Testis (tissue), 3 donors: ENCODE results near the gene GGPS1. TPM values are rescaled to one million over a fixed set of nuclear protein-coding genes. Genes with fewer than 3 reads are reported as not detected.

Experiments used
- DNase-seq: peaks from one replicate; pipeline ENCODE4 v3.0.0-alpha.2; 2019
- H3K27ac ChIP-seq, 2 donors: fragments of 200-600 bp; sonication (generic); one replicate each; pipeline ENCODE4 v1.5.1; 2019
- H3K27me3 ChIP-seq: fragments of 200-600 bp; sonication (generic); one replicate; pipeline ENCODE4 v1.5.1; 2019
- H3K36me3 ChIP-seq: fragments of 200-600 bp; sonication (generic); one replicate; pipeline ENCODE4 v1.5.1; 2017; ENCODE audit warnings: low read depth; ENCODE audit errors: missing control alignments
- H3K4me1 ChIP-seq: fragments of 200-600 bp; sonication (generic); one replicate; pipeline ENCODE4 v1.5.1; 2019
- H3K4me3 ChIP-seq, 2 donors: fragments of 200-600 bp; sonication (generic); one replicate each; pipeline ENCODE4 v1.5.1; 2017 to 2019
- H3K9me3 ChIP-seq: fragments of 200-600 bp; sonication (generic); one replicate; pipeline ENCODE4 v1.5.1; 2017
- POLR2A ChIP-seq: fragments of 450-650 bp; IDR thresholded peaks from one replicate; pipeline ENCODE4 v1.6.1; 2017; ENCODE audit warnings: antibody characterized with exemption, mild to moderate bottlenecking, moderate library complexity
- WGBS, 2 donors: methylation state at CpG; one replicate each; pipeline ENCODE4 v1.1.5; 2018; 5-methylcytosine and 5-hydroxymethylcytosine counted together
- intact Hi-C: fragments of 100-400 bp; cut with DNase I; formaldehyde crosslinking; loops from one replicate; pipeline ENCODE4 v1.15.1; 2023; ENCODE audit warnings: low total_unique reads
- polyA plus RNA-seq: library from polyadenylated mRNA; stranded (reverse); fragments of 350-450 nt; fragmentation: Illumina TruSeq; extraction: RNeasy Lipid Tissue Mini Kit (QIAGEN cat#74804); gene quantifications from one replicate; pipeline ENCODE4 v1.2.3, GENCODE V29; 2014; ENCODE audit warnings: low read depth, low replicate concordance; ENCODE audit not compliant: insufficient read depth
- total RNA-seq, 2 donors: library from RNA; depleted of rRNA; stranded (reverse); fragments of >200 nt; gene quantifications; one replicate each; pipeline ENCODE4 v1.2.3, GENCODE V29; 2016
- TF ChIP-seq, protein P1 (sequence below), 3 experiments: fragments of 450-650 bp in 2 of 3; fragments of 200-600 bp in 1 of 3; sonication (generic) in 1 of 3; IDR thresholded peaks; one replicate each; pipeline ENCODE4 v1.5.1; 2016 to 2019; ENCODE audit warnings: antibody characterized with exemption in 3 of 3, mild to moderate bottlenecking in 2 of 3, moderate library complexity in 1 of 3

GGPS1 gene
- total and polyA plus RNA-seq, 3 donors from 2014 or later: 29.4 to 73.0 (median 37.4) TPM

- no peak for DNase-seq
- Histone ChIP-seq H3K36me3 (no peaks in the 10 kb centered on the region), H3K4me1 (peaks cover 4% of the 10 kb centered on the region), H3K27ac (no peak overlapping the region), H3K27me3 (no peaks in the 10 kb centered on the region), H3K9me3 (no peaks in the 10 kb centered on the region), H3K4me3 (no peak overlapping the region)
- WGBS, 2 donors: 77 to 79% methylated on average over 12 of the region's 12 CpGs
- TF ChIP-seq, protein P1, sequence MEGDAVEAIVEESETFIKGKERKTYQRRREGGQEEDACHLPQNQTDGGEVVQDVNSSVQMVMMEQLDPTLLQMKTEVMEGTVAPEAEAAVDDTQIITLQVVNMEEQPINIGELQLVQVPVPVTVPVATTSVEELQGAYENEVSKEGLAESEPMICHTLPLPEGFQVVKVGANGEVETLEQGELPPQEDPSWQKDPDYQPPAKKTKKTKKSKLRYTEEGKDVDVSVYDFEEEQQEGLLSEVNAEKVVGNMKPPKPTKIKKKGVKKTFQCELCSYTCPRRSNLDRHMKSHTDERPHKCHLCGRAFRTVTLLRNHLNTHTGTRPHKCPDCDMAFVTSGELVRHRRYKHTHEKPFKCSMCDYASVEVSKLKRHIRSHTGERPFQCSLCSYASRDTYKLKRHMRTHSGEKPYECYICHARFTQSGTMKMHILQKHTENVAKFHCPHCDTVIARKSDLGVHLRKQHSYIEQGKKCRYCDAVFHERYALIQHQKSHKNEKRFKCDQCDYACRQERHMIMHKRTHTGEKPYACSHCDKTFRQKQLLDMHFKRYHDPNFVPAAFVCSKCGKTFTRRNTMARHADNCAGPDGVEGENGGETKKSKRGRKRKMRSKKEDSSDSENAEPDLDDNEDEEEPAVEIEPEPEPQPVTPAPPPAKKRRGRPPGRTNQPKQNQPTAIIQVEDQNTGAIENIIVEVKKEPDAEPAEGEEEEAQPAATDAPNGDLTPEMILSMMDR (IDR thresholded peaks at IDR 0.05): no peak
- no peak for TF ChIP-seq POLR2A
- intact Hi-C loops: no loop called here
Measured at GRCh38 chr1:235290740-235291502, 37.4 kb upstream of the GGPS1 start.

GRCh38 chr1:235291599-235292091 lies 36.7 kb upstream of the GGPS1 start:
- Histone ChIP-seq H3K4me1 (peaks cover 1% of the 10 kb centered on the region), H3K27ac (no peak overlapping the region), H3K9me3 (no peaks in the 10 kb centered on the region), H3K36me3 (no peaks in the 10 kb centered on the region), H3K4me3 (no peak overlapping the region), H3K27me3 (no peaks in the 10 kb centered on the region)
- DNase-seq: no peak
- WGBS, 2 donors: 51 to 53% methylated on average over 6 of the region's 6 CpGs
- intact Hi-C loops: no loop called here
- TF ChIP-seq POLR2A: no peak
- TF ChIP-seq, protein P1 (IDR thresholded peaks at IDR 0.05): no peak

- intact Hi-C loops: no loop called here
- Histone ChIP-seq H3K9me3 (no peaks in the 10 kb centered on the region), H3K4me3 (no peak overlapping the region), H3K27me3 (no peaks in the 10 kb centered on the region), H3K4me1 (no peaks in the 10 kb centered on the region), H3K36me3 (no peaks in the 10 kb centered on the region), H3K27ac (no peak overlapping the region)
- DNase-seq: no peak
- WGBS, 2 donors: 92 to 94% methylated on average over 4 of the region's 4 CpGs
- no peak for TF ChIP-seq POLR2A
- TF ChIP-seq, protein P1 (IDR thresholded peaks at IDR 0.05): no peak
Measured at GRCh38 chr1:235292790-235293189, 35.6 kb upstream of the GGPS1 start.

GRCh38 chr1:235293322-235293942 lies 34.9 kb upstream of the GGPS1 start:
- H3K9me3 ChIP-seq: no peaks in the 10 kb centered on the region
- H3K27ac ChIP-seq: no peak overlapping the region
- H3K36me3 ChIP-seq: no peaks in the 10 kb centered on the region
- H3K4me3 ChIP-seq: no peak overlapping the region
- H3K4me1 ChIP-seq: no peaks in the 10 kb centered on the region
- intact Hi-C loops: no loop called here
- no peak for DNase-seq
- TF ChIP-seq POLR2A: no peak
- TF ChIP-seq, protein P1 (IDR thresholded peaks at IDR 0.05): no peak
- H3K27me3 ChIP-seq: no peaks in the 10 kb centered on the region
